CD8-positive, alpha-beta memory T cell (primary cell): Measurements from ENCODE around the gene LIN28B. TPM values are rescaled to one million over a fixed set of nuclear protein-coding genes. Genes with fewer than 3 reads are reported as not detected.

Source experiments
- CTCF ChIA-PET: fragments of 350-600 bp; sonication (Branson Sonifier 250); formaldehyde crosslinking; loops from one replicate; lab custom pipeline; 2021; ENCODE audit warnings: antibody characterized with exemption; lab: Charles Lee
- POLR2A ChIA-PET: fragments of 350-600 bp; sonication (Branson Sonifier 250); formaldehyde crosslinking; loops from one replicate; lab custom pipeline; 2021; ENCODE audit warnings: antibody characterized with exemption; lab: Charles Lee
- DNase-seq, 5 donors: peaks; one replicate each; pipeline versions ENCODE4 v3.0.0 to v3.0.0-alpha.2; 2020 to 2022; ENCODE audit warnings: mixed read lengths in 1 of 5
- H3K27ac ChIP-seq: one replicate; pipeline ENCODE4 v1.7.0; 2013; ENCODE audit warnings: low read depth, mild to moderate bottlenecking, low read length, moderate library complexity
- H3K27me3 ChIP-seq: 2 replicates; pipeline ENCODE4 v1.7.0; 2013; ENCODE audit warnings: low read length, mild to moderate bottlenecking; ENCODE audit not compliant: insufficient read depth, poor library complexity, severe bottlenecking
- H3K36me3 ChIP-seq: 2 replicates; pipeline ENCODE4 v1.7.0; 2013; ENCODE audit warnings: mild to moderate bottlenecking, low read length, moderate library complexity; ENCODE audit not compliant: insufficient read depth
- H3K4me1 ChIP-seq: 2 replicates; pipeline ENCODE4 v1.7.0; 2013; ENCODE audit warnings: mild to moderate bottlenecking, low read length, moderate library complexity; ENCODE audit not compliant: insufficient read depth
- H3K4me3 ChIP-seq: 2 replicates; pipeline ENCODE4 v1.7.0; 2013; ENCODE audit warnings: mild to moderate bottlenecking, low read length
- H3K9me3 ChIP-seq: 2 replicates; pipeline ENCODE4 v1.7.0; 2013; ENCODE audit warnings: mild to moderate bottlenecking, low read length
- H3K27ac Mint-ChIP-seq, 8 donors: one replicate each; pipeline ENCODE4 v1.8.0; 2020 to 2021; ENCODE audit warnings: mixed read lengths in 8 of 8, mild to moderate bottlenecking in 6 of 8, inconsistent platforms in 3 of 8, moderate library complexity in 3 of 8
- H3K27me3 Mint-ChIP-seq, 2 donors: one replicate each; pipeline ENCODE4 v1.8.0; 2020 to 2021; ENCODE audit warnings: mixed read lengths in 2 of 2, mild to moderate bottlenecking in 1 of 2, moderate library complexity in 1 of 2
- H3K36me3 Mint-ChIP-seq, 3 donors: one replicate each; pipeline ENCODE4 v1.8.0; 2020 to 2021; ENCODE audit warnings: mixed read lengths in 3 of 3, inconsistent platforms in 1 of 3, mild to moderate bottlenecking in 1 of 3
- H3K4me1 Mint-ChIP-seq, 3 donors: one replicate each; pipeline ENCODE4 v1.8.0; 2020 to 2021; ENCODE audit warnings: mixed read lengths in 3 of 3, inconsistent platforms in 1 of 3, mild to moderate bottlenecking in 1 of 3
- H3K4me3 Mint-ChIP-seq, 7 donors: one replicate each; pipeline ENCODE4 v1.8.0; 2020 to 2021; ENCODE audit warnings: mixed read lengths in 7 of 7, mild to moderate bottlenecking in 6 of 7, moderate library complexity in 4 of 7, inconsistent platforms in 2 of 7
- H3K9me3 Mint-ChIP-seq, 5 donors: one replicate each; pipeline ENCODE4 v1.8.0; 2020 to 2022; ENCODE audit warnings: mixed read lengths in 5 of 5, mild to moderate bottlenecking in 3 of 5, moderate library complexity in 2 of 5, inconsistent platforms in 1 of 5
- polyA plus RNA-seq: library from polyadenylated mRNA; unstranded; fragments of 300-500 nt; fragmentation: Illumina TruSeq; gene quantifications from one replicate; pipeline ENCODE4 v1.2.3, GENCODE V29; 2021
- total RNA-seq, 2 experiments: library from RNA; stranded (reverse); gene quantifications; one replicate each; pipeline ENCODE4 v1.2.3, GENCODE V29; 2021

Gene LIN28B
- total and polyA plus RNA-seq, 3 experiments from 2014 or later: not detected

- Mint-ChIP-seq H3K4me3 (no peak overlapping the region), H3K4me1 (peaks cover 6 to 12% (median 11%) of the 10 kb centered on the region in 3 donors), H3K27me3 (peaks cover 28 to 35% of the 10 kb centered on the region in 2 donors), H3K9me3 (peaks cover 8 to 17% (median 12%) of the 10 kb centered on the region in 5 donors), H3K27ac (no peak overlapping the region), H3K36me3 (peaks cover 0 to 6% (median 0%) of the 10 kb centered on the region in 3 donors)
- CTCF ChIA-PET: no interaction called here
- H3K4me3 ChIP-seq: no peak overlapping the region
- DNase-seq: no peak
- POLR2A ChIA-PET: no interaction called here
- no peaks in the 10 kb centered on the region for H3K36me3 ChIP-seq
- no peaks in the 10 kb centered on the region for H3K9me3 ChIP-seq
- no peaks in the 10 kb centered on the region for H3K27me3 ChIP-seq
- H3K27ac ChIP-seq: no peak overlapping the region
- H3K4me1 ChIP-seq: peaks cover 5% of the 10 kb centered on the region
Observed at GRCh38 chr6:104936766-104937535, 20.0 kb upstream of the LIN28B start.

GRCh38 chr6:104940238-104940892 lies 16.5 kb upstream of the LIN28B start:
- CTCF ChIA-PET: no interaction called here

GRCh38 chr6:104940893-104941728 lies 15.8 kb upstream of the LIN28B start:
- H3K27ac ChIP-seq: no peak overlapping the region
- Mint-ChIP-seq H3K27ac (peak overlapping the region in 1 of 8 donors; percentile 50), H3K4me1 (peaks cover 6 to 13% (median 11%) of the 10 kb centered on the region in 3 donors), H3K27me3 (peaks cover 38 to 60% of the 10 kb centered on the region in 2 donors), H3K9me3 (peaks cover 8 to 25% (median 20%) of the 10 kb centered on the region in 5 donors), H3K4me3 (peak overlapping the region in 5 of 7 donors; percentile 54 to 80 (median 66)), H3K36me3 (peaks cover 0 to 4% (median 0%) of the 10 kb centered on the region in 3 donors)
- no peaks in the 10 kb centered on the region for H3K36me3 ChIP-seq
- peak in 1 of 5 donors; percentile 10 for DNase-seq
- H3K27me3 ChIP-seq: peaks cover 5% of the 10 kb centered on the region
- H3K9me3 ChIP-seq: no peaks in the 10 kb centered on the region
- no peak overlapping the region for H3K4me3 ChIP-seq
- H3K4me1 ChIP-seq: peaks cover 6% of the 10 kb centered on the region
- ChIA-PET CTCF (no interaction called here), POLR2A (no interaction called here)

More at GRCh38 chr6:104940238-104940892, 16.5 kb upstream of the LIN28B start:
- Histone ChIP-seq H3K4me3 (no peak overlapping the region), H3K27ac (no peak overlapping the region), H3K36me3 (no peaks in the 10 kb centered on the region), H3K27me3 (peaks cover 5% of the 10 kb centered on the region), H3K9me3 (no peaks in the 10 kb centered on the region), H3K4me1 (peaks cover 6% of the 10 kb centered on the region)
- DNase-seq: no peak
- peaks cover 0 to 6% (median 0%) of the 10 kb centered on the region in 3 donors for H3K36me3 Mint-ChIP-seq
- peak overlapping the region in 4 of 7 donors; percentile 19 to 57 (median 43) for H3K4me3 Mint-ChIP-seq
- POLR2A ChIA-PET: no interaction called here
- peaks cover 6 to 13% (median 11%) of the 10 kb centered on the region in 3 donors for H3K4me1 Mint-ChIP-seq
- H3K9me3 Mint-ChIP-seq: peaks cover 8 to 24% (median 20%) of the 10 kb centered on the region in 5 donors
- H3K27me3 Mint-ChIP-seq: peaks cover 41 to 59% of the 10 kb centered on the region in 2 donors
- peak overlapping the region in 1 of 8 donors; percentile 43 for H3K27ac Mint-ChIP-seq

- CTCF ChIA-PET: no interaction called here
- no peaks in the 10 kb centered on the region for H3K36me3 ChIP-seq
- Mint-ChIP-seq H3K4me3 (peak overlapping the region in 5 of 7 donors; percentile 54 to 80 (median 66)), H3K4me1 (peaks cover 6 to 13% (median 11%) of the 10 kb centered on the region in 3 donors), H3K27me3 (peaks cover 32 to 56% of the 10 kb centered on the region in 2 donors), H3K9me3 (peaks cover 8 to 22% (median 20%) of the 10 kb centered on the region in 5 donors), H3K36me3 (no peaks in the 10 kb centered on the region), H3K27ac (peak overlapping the region in 1 of 8 donors; percentile 50)
- H3K4me1 ChIP-seq: peaks cover 6% of the 10 kb centered on the region
- no peaks in the 10 kb centered on the region for H3K9me3 ChIP-seq
- DNase-seq: no peak
- no peak overlapping the region for H3K27ac ChIP-seq
- no peak overlapping the region for H3K4me3 ChIP-seq
- peaks cover 5% of the 10 kb centered on the region for H3K27me3 ChIP-seq
- POLR2A ChIA-PET: no interaction called here
Observed at GRCh38 chr6:104941729-104942091, 15.2 kb upstream of the LIN28B start.

GRCh38 chr6:104943781-104944180 lies 13.1 kb upstream of the LIN28B start:
- peaks cover 5% of the 10 kb centered on the region for H3K27me3 ChIP-seq
- ChIA-PET CTCF (no interaction called here), POLR2A (no interaction called here)
- Mint-ChIP-seq H3K27ac (no peak overlapping the region), H3K4me1 (peaks cover 6 to 13% (median 11%) of the 10 kb centered on the region in 3 donors), H3K27me3 (peaks cover 31 to 53% of the 10 kb centered on the region in 2 donors), H3K36me3 (no peaks in the 10 kb centered on the region), H3K4me3 (no peak overlapping the region), H3K9me3 (peaks cover 8 to 22% (median 20%) of the 10 kb centered on the region in 5 donors)
- H3K4me3 ChIP-seq: no peak overlapping the region
- H3K36me3 ChIP-seq: no peaks in the 10 kb centered on the region
- H3K4me1 ChIP-seq: peaks cover 6% of the 10 kb centered on the region
- no peak overlapping the region for H3K27ac ChIP-seq
- DNase-seq: no peak
- H3K9me3 ChIP-seq: no peaks in the 10 kb centered on the region

- peaks cover 20% of the 10 kb centered on the region for H3K27me3 ChIP-seq
- H3K36me3 Mint-ChIP-seq: no peaks in the 10 kb centered on the region
- peaks cover 14 to 20% (median 15%) of the 10 kb centered on the region in 5 donors for H3K9me3 Mint-ChIP-seq
Observed at GRCh38 chr6:104949206-104949605, 7.7 kb upstream of the LIN28B start.

GRCh38 chr6:104951677-104952076 lies 5.2 kb upstream of the LIN28B start:
- H3K4me3 ChIP-seq: no peak overlapping the region
- H3K27ac ChIP-seq: no peak overlapping the region
- no peak for DNase-seq
- Mint-ChIP-seq H3K27ac (no peak overlapping the region), H3K4me3 (no peak overlapping the region), H3K27me3 (peaks cover 50 to 74% of the 10 kb centered on the region in 2 donors), H3K36me3 (no peaks in the 10 kb centered on the region), H3K9me3 (peaks cover 19 to 32% (median 28%) of the 10 kb centered on the region in 5 donors), H3K4me1 (peaks cover 0 to 9% (median under 1%) of the 10 kb centered on the region in 3 donors)
- no peaks in the 10 kb centered on the region for H3K4me1 ChIP-seq
- POLR2A ChIA-PET: interaction anchor here (0.7 kb wide), 1 partner anchor 403 kb away, joined by 4 read pairs; no protein-coding TSS in a partner anchor
- CTCF ChIA-PET: no interaction called here
- peaks cover 33% of the 10 kb centered on the region for H3K27me3 ChIP-seq
- no peaks in the 10 kb centered on the region for H3K36me3 ChIP-seq
- no peaks in the 10 kb centered on the region for H3K9me3 ChIP-seq

More at GRCh38 chr6:104949206-104949605, 7.7 kb upstream of the LIN28B start:
- Mint-ChIP-seq H3K27me3 (peaks cover 29 to 62% of the 10 kb centered on the region in 2 donors), H3K4me3 (no peak overlapping the region), H3K27ac (no peak overlapping the region), H3K4me1 (peaks cover 0 to 8% (median 0%) of the 10 kb centered on the region in 3 donors)
- no peaks in the 10 kb centered on the region for H3K9me3 ChIP-seq
- CTCF ChIA-PET: no interaction called here
- POLR2A ChIA-PET: no interaction called here
- H3K4me1 ChIP-seq: no peaks in the 10 kb centered on the region
- DNase-seq: no peak
- H3K36me3 ChIP-seq: no peaks in the 10 kb centered on the region
- H3K27ac ChIP-seq: no peak overlapping the region
- no peak overlapping the region for H3K4me3 ChIP-seq
